NCI-H82 treated with DMSO at 0.1 percent for 48 hours (cell line): ENCODE measurements around the gene USH1G.
"Not testable (repeated sequence)": the region's sequence is repeated elsewhere in the genome, so short reads cannot be mapped to it uniquely, and the experiment has no call there.

ENCODE experiments used
- DNase-seq: peaks from one replicate; lab custom pipeline; 2025; ENCODE audit not compliant: unreplicated experiment; lab: John Stamatoyannopoulos, UW

USH1G gene

GRCh38 chr17:74922694-74923537 is at the start of gene USH1G:
Gene USH1G (minus strand): TSS chr17:74923255. CDS start chr17:74923073, 182 bp downstream.
- no peak for DNase-seq

GRCh38 chr17:74972107-74972972 is 49.3 kb upstream of the USH1G start, which contains the start of gene HID1:
Gene HID1 (minus strand): TSS chr17:74972759. CDS start chr17:74972656, 103 bp downstream.
- no peak for DNase-seq

DNA sequence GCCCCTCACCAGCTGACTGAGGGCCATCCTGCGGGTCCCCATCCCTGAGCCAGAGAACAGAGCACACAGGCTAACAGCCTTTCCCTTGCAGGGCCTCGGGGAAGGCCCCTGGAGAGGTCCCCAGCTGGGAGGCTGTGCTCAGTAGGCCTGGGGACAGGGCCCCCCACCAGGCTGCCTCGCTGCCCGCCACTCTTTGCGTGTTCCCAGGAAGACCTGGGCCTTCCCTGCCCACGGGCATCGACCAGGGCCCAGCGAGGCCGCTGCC is 48.7 kb upstream of the USH1G start:
- DNase-seq, result no peak

DNA sequence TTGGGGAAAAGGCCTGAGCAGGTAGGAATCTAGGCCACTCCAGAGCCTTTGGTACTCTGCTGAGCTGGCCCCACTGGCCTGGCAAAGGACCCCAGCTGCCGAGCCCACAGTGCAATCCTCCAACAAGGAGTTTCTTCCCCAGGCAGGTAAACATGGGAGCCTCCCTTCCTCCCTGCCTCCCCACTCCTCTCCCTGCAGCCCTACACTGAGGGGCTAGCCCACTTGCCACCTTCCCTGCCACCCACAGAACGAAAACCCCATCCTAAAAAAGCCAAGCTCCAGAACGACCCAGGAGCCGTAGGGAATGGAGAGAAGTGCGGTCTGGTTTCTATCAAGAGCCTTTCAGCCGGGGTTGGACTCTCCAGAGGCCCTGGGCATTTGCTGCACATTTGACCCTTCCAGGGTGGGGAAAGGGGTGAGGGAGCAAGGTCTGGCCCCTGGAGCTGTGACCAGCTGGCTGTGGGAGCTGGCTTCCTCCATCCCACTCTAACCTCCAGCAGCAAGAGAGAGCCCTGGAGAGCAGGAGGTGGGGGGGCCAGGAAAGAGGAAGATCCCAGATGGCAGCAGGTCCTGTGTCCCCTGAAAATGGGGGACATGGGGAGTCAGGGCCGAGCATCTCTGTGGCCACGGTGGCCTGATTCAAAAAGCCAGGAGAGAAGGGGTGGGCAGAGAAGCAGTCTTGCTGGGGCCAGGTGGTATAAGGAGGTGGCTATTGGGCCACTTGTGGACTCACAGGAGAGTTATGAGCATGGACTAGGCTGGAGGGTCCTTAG is 48.2 kb upstream of the USH1G start:
- DNase-seq, result no peak

GRCh38 chr17:74970395-74970794 is 47.3 kb upstream of the USH1G start:
- DNase-seq, result no peak

GRCh38 chr17:74969501-74969900 is 46.4 kb upstream of the USH1G start:
- DNase-seq, result not testable (repeated sequence)

DNA sequence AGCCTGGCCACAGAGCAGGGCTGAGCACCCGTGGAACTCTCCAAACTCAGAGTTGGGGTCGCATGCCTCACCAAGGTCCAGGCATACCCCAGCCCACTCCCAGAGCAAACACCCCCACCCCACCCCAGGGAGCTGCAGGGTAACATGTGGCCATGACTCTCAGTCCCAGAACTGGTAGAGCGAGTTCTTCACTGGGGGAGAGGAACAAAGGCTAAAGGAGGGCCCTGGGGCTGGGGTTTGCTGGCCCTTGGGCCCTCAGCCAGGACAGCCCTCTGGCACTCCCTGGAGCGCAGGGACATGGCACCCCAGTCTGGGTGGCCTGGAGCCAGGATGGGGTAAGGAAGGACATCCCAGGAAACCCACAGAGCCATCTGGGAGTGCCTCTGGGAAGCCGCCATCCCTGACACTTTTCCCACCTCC is 45.3 kb upstream of the USH1G start:
- DNase-seq, result no peak

GRCh38 chr17:74964988-74965622 is 42.0 kb upstream of the USH1G start:
- DNase-seq, result no peak

- DNase-seq, result no peak
Observed at GRCh38 chr17:74964246-74964761, 41.2 kb upstream of the USH1G start.

- DNase-seq, result no peak
Observed at GRCh38 chr17:74963656-74964055, 40.6 kb upstream of the USH1G start.

- DNase-seq, result no peak
Observed at GRCh38 chr17:74962622-74963394, 39.8 kb upstream of the USH1G start.

GRCh38 chr17:74961657-74962350 is 38.7 kb upstream of the USH1G start:
- peak; percentile 79 for DNase-seq

GRCh38 chr17:74960570-74961342 is 37.7 kb upstream of the USH1G start:
- DNase-seq, result peak; percentile 82

DNA sequence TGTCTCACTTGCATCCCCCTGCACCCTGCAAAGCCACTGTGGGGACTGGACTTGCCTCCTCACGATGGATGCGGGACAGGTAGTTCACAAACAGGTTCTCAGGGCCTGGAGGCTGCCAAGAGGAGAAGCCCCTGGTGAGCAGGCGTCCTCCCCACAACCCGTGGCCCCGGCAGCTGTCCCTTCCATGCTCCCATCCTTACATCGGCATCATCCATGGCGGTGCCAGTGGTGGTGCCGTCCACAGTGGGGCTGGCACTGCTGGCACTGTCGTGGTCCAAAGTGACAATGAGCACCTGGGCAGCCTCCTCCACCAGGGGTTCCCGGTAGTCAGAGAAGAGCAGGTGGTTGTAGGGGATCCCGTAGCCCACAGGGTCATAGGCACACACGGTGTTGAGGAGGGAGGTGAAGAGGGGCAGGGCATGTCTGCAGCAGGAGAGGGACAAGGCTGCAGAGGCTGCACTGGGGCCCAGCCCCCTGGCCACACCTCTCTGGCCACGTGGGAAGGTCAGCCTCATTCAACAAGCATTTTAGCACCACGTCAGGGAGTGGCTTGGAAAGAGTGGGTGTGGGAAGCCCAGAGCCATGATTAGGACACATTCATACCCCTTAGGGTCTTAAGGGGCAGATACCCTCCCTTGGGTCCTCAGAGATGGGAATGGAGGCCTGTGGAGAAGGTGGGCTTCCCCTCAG is 36.9 kb upstream of the USH1G start:
- no peak for DNase-seq

GRCh38 chr17:74957935-74958740 is 35.1 kb upstream of the USH1G start:
- DNase-seq, result peak; percentile 18

GRCh38 chr17:74956093-74956492 is 33.0 kb upstream of the USH1G start:
- no peak for DNase-seq
